CD4-positive, alpha-beta T cell treated with Interleukin-12 subunit alpha and Interleukin-12 subunit beta, for 1 hour (primary cell): ENCODE data around the gene GREB1.

Source experiments
- DNase-seq: peaks from one replicate; pipeline ENCODE4 v3.0.0-alpha.2; 2020

Gene GREB1

GRCh38 chr2:11540148-11540995, 6.5 kb downstream of the GREB1 start:
- no peak for DNase-seq

- DNase-seq = no peak
Observed at GRCh38 chr2:11540996-11541692, 7.3 kb downstream of the GREB1 start.

GRCh38 chr2:11541693-11542274, 7.9 kb downstream of the GREB1 start:
- DNase-seq = no peak

GRCh38 chr2:11542275-11542819, 8.5 kb downstream of the GREB1 start:
- no peak for DNase-seq

- no peak for DNase-seq
Observed at GRCh38 chr2:11543337-11544216, 9.7 kb downstream of the GREB1 start.

GRCh38 chr2:11546072-11546471, 12.2 kb downstream of the GREB1 start:
- DNase-seq = no peak

- no peak for DNase-seq
Observed at GRCh38 chr2:11547912-11548497, 14.2 kb downstream of the GREB1 start.

GRCh38 chr2:11550302-11550701, 16.5 kb downstream of the GREB1 start:
- DNase-seq = no peak

GRCh38 chr2:11550901-11551568, 17.2 kb downstream of the GREB1 start:
- DNase-seq = no peak

- no peak for DNase-seq
Observed at GRCh38 chr2:11551569-11552259, 17.9 kb downstream of the GREB1 start.

- DNase-seq = no peak
Observed at GRCh38 chr2:11552260-11552638, 18.4 kb downstream of the GREB1 start.

- no peak for DNase-seq
Observed at GRCh38 chr2:11553661-11554398, 20.0 kb downstream of the GREB1 start.

GRCh38 chr2:11554399-11554716, 20.5 kb downstream of the GREB1 start:
- no peak for DNase-seq

- DNase-seq = no peak
Observed at GRCh38 chr2:11556101-11556806, 22.4 kb downstream of the GREB1 start.

- no peak for DNase-seq
Observed at GRCh38 chr2:11558214-11558886, 24.5 kb downstream of the GREB1 start.

- DNase-seq = no peak
Observed at GRCh38 chr2:11559066-11559785, 25.4 kb downstream of the GREB1 start.

GRCh38 chr2:11559786-11560155, 25.9 kb downstream of the GREB1 start:
- DNase-seq = no peak

GRCh38 chr2:11560806-11561205, 27.0 kb downstream of the GREB1 start:
- no peak for DNase-seq

GRCh38 chr2:11562011-11562410, 28.2 kb downstream of the GREB1 start:
- DNase-seq = no peak
